GM18951 (cell line): ENCODE data around the gene TYK2.
A peak's percentile ranks its signal among the peaks of the same experiment; 100 is the strongest.

Experiments used
- POLR2A ChIP-seq: IDR thresholded peaks from 4 replicates; pipeline ENCODE4 v1.6.1; 2011; ENCODE audit warnings: mild to moderate bottlenecking; ENCODE audit not compliant: insufficient read length, insufficient read depth; ENCODE audit errors: extremely low read depth
- in situ Hi-C: fragments of 300-500 bp; cut with MboI; formaldehyde crosslinking; loops from one replicate; pipeline ENCODE4 v1.12.0; 2022; ENCODE audit warnings: low sequenced_read_pairs, mixed read lengths, inconsistent platforms; ENCODE audit not compliant: unreplicated experiment

TYK2 gene

GRCh38 chr19:10317857-10318462, 62.4 kb downstream of the TYK2 start:
- in situ Hi-C loops, result no loop called here
- no peak for TF ChIP-seq POLR2A

GRCh38 chr19:10317045-10317856, 63.1 kb downstream of the TYK2 start:
- in situ Hi-C loops, result no loop called here
- TF ChIP-seq POLR2A, result no peak

- TF ChIP-seq POLR2A, result no peak
- in situ Hi-C loops, result no loop called here
Observed at GRCh38 chr19:10316229-10317044, 63.9 kb downstream of the TYK2 start.

GRCh38 chr19:10315335-10316214, 64.8 kb downstream of the TYK2 start, which contains the start of gene FDX2:
Gene FDX2 (minus strand): TSS chr19:10316015. CDS start chr19:10315996, 19 bp downstream.
- in situ Hi-C loops, result no loop called here

GRCh38 chr19:10309423-10309822, 70.9 kb downstream of the TYK2 start, which contains the start of gene ZGLP1:
Gene ZGLP1 (minus strand): TSS chr19:10309815.
- in situ Hi-C loops, result no loop called here
- TF ChIP-seq POLR2A, result no peak

More at GRCh38 chr19:10315335-10316214, 64.8 kb downstream of the TYK2 start, which contains the start of gene FDX2:
- TF ChIP-seq POLR2A, result peak; percentile 77

- in situ Hi-C loops, result no loop called here
Observed at GRCh38 chr19:10306327-10306726, 74.0 kb downstream of the TYK2 start.

GRCh38 chr19:10305139-10305806, 75.1 kb downstream of the TYK2 start:
- in situ Hi-C loops, result no loop called here
- TF ChIP-seq POLR2A, result no peak

More at GRCh38 chr19:10306327-10306726, 74.0 kb downstream of the TYK2 start:
- TF ChIP-seq POLR2A, result no peak
